HTR-8/SVneo (cell line): ENCODE data around the gene PDGFD.

Experiments
- DNase-seq: peaks from one replicate; pipeline ENCODE4 v3.0.0; 2011; ENCODE audit warnings: low spot score, mixed read lengths; ENCODE audit not compliant: insufficient read length
- FAIRE-seq: peaks from 2 replicates; lab custom pipeline; 2011; peaks lifted over from hg19 to GRCh38; lab: Jason Lieb, UNC

Gene PDGFD

GRCh38 chr11:103898577-103899336 lies 265.2 kb downstream of the PDGFD start:
- DNase-seq = no peak
- FAIRE-seq = no peak

- DNase-seq (no peak), FAIRE-seq (no peak)
These were observed 265.9 kb downstream of the PDGFD start for GRCh38 chr11:103898065-103898464.

- FAIRE-seq (no peak), DNase-seq (no peak)
These were observed 266.6 kb downstream of the PDGFD start for GRCh38 chr11:103897160-103897936.

GRCh38 chr11:103895106-103895505 lies 268.8 kb downstream of the PDGFD start:
- FAIRE-seq = peak; percentile 51
- DNase-seq = no peak

GRCh38 chr11:103894673-103895072 lies 269.3 kb downstream of the PDGFD start:
- no peak for FAIRE-seq

GRCh38 chr11:103894034-103894433 lies 269.9 kb downstream of the PDGFD start:
- DNase-seq (no peak), FAIRE-seq (no peak)

More at GRCh38 chr11:103894673-103895072, 269.3 kb downstream of the PDGFD start:
- DNase-seq = no peak

- FAIRE-seq (no peak), DNase-seq (no peak)
These were observed 270.6 kb downstream of the PDGFD start for GRCh38 chr11:103893371-103893770.

GRCh38 chr11:103892603-103893002 lies 271.3 kb downstream of the PDGFD start:
- no peak for FAIRE-seq
- peak; percentile 24 for DNase-seq

- no peak for FAIRE-seq
- DNase-seq = no peak
These were observed 273.3 kb downstream of the PDGFD start for GRCh38 chr11:103890654-103891053.

- no peak for FAIRE-seq
- DNase-seq = no peak
These were observed 274.3 kb downstream of the PDGFD start for GRCh38 chr11:103889679-103890078.

- DNase-seq (no peak), FAIRE-seq (no peak)
These were observed 275.4 kb downstream of the PDGFD start for GRCh38 chr11:103888541-103888951.

GRCh38 chr11:103887001-103887658 lies 276.8 kb downstream of the PDGFD start:
- DNase-seq = no peak
- no peak for FAIRE-seq

- DNase-seq (no peak), FAIRE-seq (no peak)
These were observed 280.1 kb downstream of the PDGFD start for GRCh38 chr11:103883856-103884255.

GRCh38 chr11:103883291-103883690 lies 280.7 kb downstream of the PDGFD start:
- DNase-seq (no peak), FAIRE-seq (no peak)

- DNase-seq (no peak), FAIRE-seq (no peak)
These were observed 282.4 kb downstream of the PDGFD start for GRCh38 chr11:103881584-103881983.

- FAIRE-seq = peak; percentile 52
- no peak for DNase-seq
These were observed 283.0 kb downstream of the PDGFD start for GRCh38 chr11:103880968-103881367.

- DNase-seq (no peak), FAIRE-seq (no peak)
These were observed 285.3 kb downstream of the PDGFD start for GRCh38 chr11:103878646-103879045.

GRCh38 chr11:103877221-103877620 lies 286.7 kb downstream of the PDGFD start:
- FAIRE-seq = no peak
- DNase-seq = no peak

- no peak for FAIRE-seq
- no peak for DNase-seq
These were observed 288.0 kb downstream of the PDGFD start for GRCh38 chr11:103875855-103876510.

- no peak for DNase-seq
- FAIRE-seq = peak; percentile 42
These were observed 291.2 kb downstream of the PDGFD start for GRCh38 chr11:103872748-103873147.
